ENCODE results near the gene OMG. TPM values are rescaled to one million over a fixed set of nuclear protein-coding genes. Genes with fewer than 3 reads are reported as not detected.
"Not testable (repeated sequence)": the region's sequence is repeated elsewhere in the genome, so short reads cannot be mapped to it uniquely, and the experiment has no call there.

Gene OMG
- total RNA-seq, 3 donors from 2014 or later, result 0.15 TPM; not detected in 2

- no peak overlapping the region for H3K4me3 Mint-ChIP-seq
- peaks cover 24% of the 10 kb centered on the region for H3K4me1 Mint-ChIP-seq (ENCODE audit: low read depth)
- H3K9me3 Mint-ChIP-seq, result no peaks in the 10 kb centered on the region
- no peak for ATAC-seq
- H3K36me3 Mint-ChIP-seq (ENCODE audit: insufficient read depth), result peaks cover 2% of the 10 kb centered on the region
- DNase-seq, result no peak
- H3K27me3 Mint-ChIP-seq (ENCODE audit: low read depth), result no peaks in the 10 kb centered on the region
Measured at GRCh38 chr17:31291820-31292219, 5.2 kb downstream of the OMG start.

- no peak for ATAC-seq
- no peaks in the 10 kb centered on the region for H3K36me3 Mint-ChIP-seq (ENCODE audit: insufficient read depth)
Measured at GRCh38 chr17:31289790-31290189, 7.2 kb downstream of the OMG start.

GRCh38 chr17:31287932-31288331 is 9.1 kb downstream of the OMG start:
- peaks cover 20% of the 10 kb centered on the region for H3K4me1 Mint-ChIP-seq (ENCODE audit: low read depth)
- not testable (repeated sequence) for H3K4me3 Mint-ChIP-seq; H3K27me3 Mint-ChIP-seq (ENCODE audit: low read depth); H3K9me3 Mint-ChIP-seq; H3K36me3 Mint-ChIP-seq (ENCODE audit: insufficient read depth); DNase-seq; ATAC-seq

More at GRCh38 chr17:31289790-31290189, 7.2 kb downstream of the OMG start:
- no peaks in the 10 kb centered on the region for H3K27me3 Mint-ChIP-seq (ENCODE audit: low read depth)
- H3K4me3 Mint-ChIP-seq, result no peak overlapping the region
- H3K4me1 Mint-ChIP-seq (ENCODE audit: low read depth), result peaks cover 20% of the 10 kb centered on the region
- DNase-seq, result no peak
- no peaks in the 10 kb centered on the region for H3K9me3 Mint-ChIP-seq

- ATAC-seq (no peak), DNase-seq (no peak)
- no peaks in the 10 kb centered on the region for H3K36me3 Mint-ChIP-seq (ENCODE audit: insufficient read depth)
- peaks cover 20% of the 10 kb centered on the region for H3K4me1 Mint-ChIP-seq (ENCODE audit: low read depth)
- H3K4me3 Mint-ChIP-seq, result no peak overlapping the region
- no peaks in the 10 kb centered on the region for H3K9me3 Mint-ChIP-seq
- no peaks in the 10 kb centered on the region for H3K27me3 Mint-ChIP-seq (ENCODE audit: low read depth)
Measured at GRCh38 chr17:31286587-31286986, 10.5 kb downstream of the OMG start.

GRCh38 chr17:31283841-31284240 is 13.2 kb downstream of the OMG start:
- Mint-ChIP-seq H3K27me3 (ENCODE audit: low read depth) (no peaks in the 10 kb centered on the region), H3K36me3 (ENCODE audit: insufficient read depth) (peaks cover 2% of the 10 kb centered on the region), H3K4me1 (ENCODE audit: low read depth) (peaks cover 8% of the 10 kb centered on the region), H3K4me3 (no peak overlapping the region), H3K9me3 (no peaks in the 10 kb centered on the region)
- DNase-seq (no peak), ATAC-seq (no peak)

GRCh38 chr17:31281061-31281460 is 16.0 kb downstream of the OMG start:
- DNase-seq (no peak), ATAC-seq (no peak)
- Mint-ChIP-seq H3K36me3 (ENCODE audit: insufficient read depth) (peaks cover 8% of the 10 kb centered on the region), H3K9me3 (no peaks in the 10 kb centered on the region), H3K4me3 (no peak overlapping the region), H3K4me1 (ENCODE audit: low read depth) (no peaks in the 10 kb centered on the region), H3K27me3 (ENCODE audit: low read depth) (no peaks in the 10 kb centered on the region)

GRCh38 chr17:31279401-31279800 is 17.6 kb downstream of the OMG start:
- ATAC-seq, result no peak
- Mint-ChIP-seq H3K4me3 (no peak overlapping the region), H3K27me3 (ENCODE audit: low read depth) (no peaks in the 10 kb centered on the region), H3K9me3 (no peaks in the 10 kb centered on the region), H3K36me3 (ENCODE audit: insufficient read depth) (peaks cover 10% of the 10 kb centered on the region), H3K4me1 (ENCODE audit: low read depth) (no peaks in the 10 kb centered on the region)
- DNase-seq, result no peak

GRCh38 chr17:31275116-31275515 is 21.9 kb downstream of the OMG start:
- no peaks in the 10 kb centered on the region for H3K9me3 Mint-ChIP-seq
- DNase-seq, result no peak
- H3K4me1 Mint-ChIP-seq (ENCODE audit: low read depth), result no peaks in the 10 kb centered on the region
- no peak for ATAC-seq
- H3K36me3 Mint-ChIP-seq (ENCODE audit: insufficient read depth), result peaks cover 16% of the 10 kb centered on the region
- no peak overlapping the region for H3K4me3 Mint-ChIP-seq
- no peaks in the 10 kb centered on the region for H3K27me3 Mint-ChIP-seq (ENCODE audit: low read depth)

- Mint-ChIP-seq H3K9me3 (no peaks in the 10 kb centered on the region), H3K27me3 (ENCODE audit: low read depth) (no peaks in the 10 kb centered on the region), H3K4me1 (ENCODE audit: low read depth) (no peaks in the 10 kb centered on the region), H3K36me3 (ENCODE audit: insufficient read depth) (peaks cover 20% of the 10 kb centered on the region), H3K4me3 (no peak overlapping the region)
- no peak for DNase-seq
- ATAC-seq, result no peak
Measured at GRCh38 chr17:31274252-31274651, 22.8 kb downstream of the OMG start.

- no peaks in the 10 kb centered on the region for H3K4me1 Mint-ChIP-seq (ENCODE audit: low read depth)
- no peak overlapping the region for H3K4me3 Mint-ChIP-seq
- H3K36me3 Mint-ChIP-seq (ENCODE audit: insufficient read depth), result peaks cover 23% of the 10 kb centered on the region
- ATAC-seq (no peak), DNase-seq (no peak)
- no peaks in the 10 kb centered on the region for H3K27me3 Mint-ChIP-seq (ENCODE audit: low read depth)
- H3K9me3 Mint-ChIP-seq, result no peaks in the 10 kb centered on the region
Measured at GRCh38 chr17:31273516-31273915, 23.5 kb downstream of the OMG start.

- no peak for ATAC-seq
- H3K27me3 Mint-ChIP-seq (ENCODE audit: low read depth), result no peaks in the 10 kb centered on the region
- no peaks in the 10 kb centered on the region for H3K4me1 Mint-ChIP-seq (ENCODE audit: low read depth)
- no peak overlapping the region for H3K4me3 Mint-ChIP-seq
- peaks cover 24% of the 10 kb centered on the region for H3K36me3 Mint-ChIP-seq (ENCODE audit: insufficient read depth)
- no peaks in the 10 kb centered on the region for H3K9me3 Mint-ChIP-seq
- DNase-seq, result no peak
Measured at GRCh38 chr17:31272803-31273202, 24.2 kb downstream of the OMG start.

GRCh38 chr17:31272236-31272635 is 24.8 kb downstream of the OMG start:
- H3K27me3 Mint-ChIP-seq (ENCODE audit: low read depth), result no peaks in the 10 kb centered on the region
- H3K4me1 Mint-ChIP-seq (ENCODE audit: low read depth), result no peaks in the 10 kb centered on the region
- DNase-seq (no peak), ATAC-seq (no peak)
- peaks cover 27% of the 10 kb centered on the region for H3K36me3 Mint-ChIP-seq (ENCODE audit: insufficient read depth)
- H3K4me3 Mint-ChIP-seq, result no peak overlapping the region
- no peaks in the 10 kb centered on the region for H3K9me3 Mint-ChIP-seq

GRCh38 chr17:31269578-31269983 is 27.5 kb downstream of the OMG start:
- Mint-ChIP-seq H3K4me1 (ENCODE audit: low read depth) (no peaks in the 10 kb centered on the region), H3K4me3 (no peak overlapping the region), H3K36me3 (ENCODE audit: insufficient read depth) (peaks cover 23% of the 10 kb centered on the region), H3K27me3 (ENCODE audit: low read depth) (no peaks in the 10 kb centered on the region), H3K9me3 (no peaks in the 10 kb centered on the region)
- DNase-seq (no peak), ATAC-seq (no peak)

- Mint-ChIP-seq H3K9me3 (no peaks in the 10 kb centered on the region), H3K4me3 (no peak overlapping the region), H3K36me3 (ENCODE audit: insufficient read depth) (peaks cover 23% of the 10 kb centered on the region), H3K4me1 (ENCODE audit: low read depth) (no peaks in the 10 kb centered on the region), H3K27me3 (ENCODE audit: low read depth) (no peaks in the 10 kb centered on the region)
- DNase-seq (no peak), ATAC-seq (no peak)
Measured at GRCh38 chr17:31269036-31269577, 27.9 kb downstream of the OMG start.

- Mint-ChIP-seq H3K4me1 (ENCODE audit: low read depth) (no peaks in the 10 kb centered on the region), H3K9me3 (no peaks in the 10 kb centered on the region), H3K4me3 (no peak overlapping the region), H3K27me3 (ENCODE audit: low read depth) (no peaks in the 10 kb centered on the region), H3K36me3 (ENCODE audit: insufficient read depth) (peaks cover 24% of the 10 kb centered on the region)
- ATAC-seq (no peak), DNase-seq (peak; percentile 7)
Measured at GRCh38 chr17:31266042-31266441, 31.0 kb downstream of the OMG start.

- H3K36me3 Mint-ChIP-seq (ENCODE audit: insufficient read depth), result peaks cover 20% of the 10 kb centered on the region
- ATAC-seq; DNase-seq; H3K27me3 Mint-ChIP-seq (ENCODE audit: low read depth); H3K9me3 Mint-ChIP-seq; H3K4me1 Mint-ChIP-seq (ENCODE audit: low read depth); H3K4me3 Mint-ChIP-seq: not testable (repeated sequence)
Measured at GRCh38 chr17:31262923-31263322, 34.1 kb downstream of the OMG start.

All from activated T-cell treated with anti-CD3 and anti-CD28 coated beads, Interleukin-2, amount 50 U/mL, for 4 hours (primary cell).